HCT116 (cell line): ENCODE results near the gene MBD3L2B. TPM values are rescaled to one million over a fixed set of nuclear protein-coding genes. Genes with fewer than 3 reads are reported as not detected.

ENCODE experiments used
- ATAC-seq: fragments of 200-7000 bp; cut with Tn5 transposase; 2 replicates; pipeline ENCODE4 v1.9.1; 2020; ENCODE audit warnings: mild to moderate bottlenecking, moderate library complexity
- BruUV-seq: library from RNA; stranded (reverse); fragments of 400-500 nt; replicated peaks from 2 replicates; lab custom pipeline; 2021; lab: Mats Ljungman, UMichigan
- CTCF ChIA-PET: fragments of 300-600 bp; sonication (Branson Sonifier 250); formaldehyde crosslinking; loops from one replicate; lab custom pipeline; 2021; ENCODE audit warnings: antibody characterized with exemption; lab: Charles Lee
- POLR2A ChIA-PET: fragments of 300-600, 350-600 bp; sonication (Branson Sonifier 250); formaldehyde crosslinking; loops from one replicate; lab custom pipeline; 2021; ENCODE audit warnings: antibody characterized with exemption; lab: Charles Lee
- RAD21 ChIA-PET, 2 experiments: fragments of 300-600 bp; sonication (Branson Sonifier 250); formaldehyde crosslinking; loops; one replicate each; lab custom pipeline; 2023; ENCODE audit warnings: low total read pairs in 2 of 2; ENCODE audit not compliant: uncharacterized antibody in 2 of 2, unreplicated experiment in 2 of 2, low non-redundant PET in 1 of 2; lab: Charles Lee
- DNase-seq: peaks from one replicate; pipeline ENCODE4 v3.0.0-alpha.2; 2010; ENCODE audit warnings: low read depth, low spot score
- H2AFZ ChIP-seq: fragments of 200-600 bp; shearing (Covaris generic), sonication (generic); 2 replicates; pipeline ENCODE4 v1.6.1; 2017; ENCODE audit warnings: low read depth, mixed run types, mixed read lengths, antibody characterized with exemption, low read length; ENCODE audit not compliant: poor library complexity, severe bottlenecking
- H3K27ac ChIP-seq: 2 replicates; pipeline ENCODE4 v1.5.1; 2012; ENCODE audit warnings: low read depth, low read length
- H3K27me3 ChIP-seq: fragments of 200-600 bp; sonication (generic); 2 replicates; pipeline ENCODE4 v1.6.1; 2016; ENCODE audit warnings: mixed run types, low read length, mixed read lengths; ENCODE audit not compliant: insufficient read depth
- H3K36me3 ChIP-seq, 2 experiments: fragments of 200-500 bp in 1 of 2; fragments of 200-600 bp in 1 of 2; sonication (Bioruptor generic) in 1 of 2; sonication (generic) in 1 of 2; 2 replicates each; pipeline versions ENCODE4 v1.5.1 to v1.6.1; 2014 to 2016; ENCODE audit warnings: low read length in 2 of 2, inconsistent platforms in 1 of 2, mixed read lengths in 1 of 2, mixed run types in 1 of 2; ENCODE audit not compliant: insufficient read depth in 2 of 2, control insufficient read depth in 1 of 2
- H3K4me1 ChIP-seq, 2 experiments: fragments of 200-600 bp in 1 of 2; sonication (generic) in 1 of 2; 2 replicates each; pipeline versions ENCODE4 v1.5.1 to v1.6.1; 2012 to 2017; ENCODE audit warnings: low read length in 2 of 2, inconsistent platforms in 1 of 2, mild to moderate bottlenecking in 1 of 2, mixed read lengths in 1 of 2, mixed run types in 1 of 2, moderate library complexity in 1 of 2; ENCODE audit not compliant: insufficient read depth in 2 of 2, control insufficient read depth in 1 of 2
- H3K4me2 ChIP-seq: fragments of 200-600 bp; sonication (generic); 2 replicates; pipeline ENCODE4 v1.6.1; 2017; ENCODE audit warnings: mixed run types, low read length, mixed read lengths
- H3K4me3 ChIP-seq, 2 experiments: fragments of 200-600 bp in 1 of 2; sonication (generic) in 1 of 2; replicated peaks in 1 of 2; 2 replicates each; pipeline ENCODE4 v1.5.1; 2011 to 2016; ENCODE audit warnings: low read length in 2 of 2, control low read depth in 1 of 2, low read depth in 1 of 2, mild to moderate bottlenecking in 1 of 2, mixed read lengths in 1 of 2, mixed run types in 1 of 2
- H3K79me2 ChIP-seq: fragments of 200-600 bp; sonication (generic); 2 replicates; pipeline ENCODE4 v1.6.1; 2017; ENCODE audit warnings: mild to moderate bottlenecking, mixed run types, low read length, moderate library complexity, mixed read lengths; ENCODE audit not compliant: insufficient read depth
- H3K9ac ChIP-seq: fragments of 200-600 bp; sonication (generic); 2 replicates; pipeline ENCODE4 v1.6.1; 2016; ENCODE audit warnings: low read length, mixed read lengths
- H3K9me2 ChIP-seq: fragments of 200-600 bp; sonication (generic), shearing (Covaris generic); 2 replicates; pipeline ENCODE4 v1.6.1; 2017; ENCODE audit warnings: mixed run types, mild to moderate bottlenecking, moderate library complexity; ENCODE audit not compliant: insufficient read depth
- H3K9me3 ChIP-seq, 2 experiments: fragments of 200-500 bp in 1 of 2; fragments of 200-600 bp in 1 of 2; sonication (Bioruptor generic) in 1 of 2; sonication (generic) in 1 of 2; 2 replicates each; pipeline ENCODE4 v1.6.1; 2014 to 2017; ENCODE audit warnings: low read length in 2 of 2, mixed read lengths in 2 of 2, inconsistent platforms in 1 of 2, low read depth in 1 of 2, mild to moderate bottlenecking in 1 of 2, mixed run types in 1 of 2, moderate library complexity in 1 of 2; ENCODE audit not compliant: control insufficient read depth in 1 of 2, insufficient read depth in 1 of 2
- H4K20me1 ChIP-seq: fragments of 200-600 bp; sonication (generic), shearing (Covaris generic); 2 replicates; pipeline ENCODE4 v1.6.1; 2017; ENCODE audit warnings: mixed run types, mild to moderate bottlenecking, moderate library complexity; ENCODE audit not compliant: insufficient read depth
- CBX3 ChIP-seq: IDR thresholded peaks from 2 replicates; pipeline ENCODE4 v1.6.1; 2012; ENCODE audit warnings: low read depth
- CEBPB ChIP-seq: IDR thresholded peaks from 2 replicates; pipeline ENCODE4 v1.6.1; 2012; ENCODE audit warnings: low read depth
- ELF1 ChIP-seq: IDR thresholded peaks from 2 replicates; pipeline ENCODE4 v1.6.1; 2012; ENCODE audit warnings: low read depth, borderline replicate concordance
- EZH2 ChIP-seq: fragments of 200-600 bp; sonication (generic); IDR thresholded peaks from 2 replicates; pipeline ENCODE4 v1.6.1; 2017; ENCODE audit warnings: antibody characterized with exemption, mixed run types
- EZH2phosphoT487 ChIP-seq: fragments of 200-600 bp; IDR thresholded peaks from 2 replicates; pipeline ENCODE4 v1.6.1; 2018; ENCODE audit warnings: antibody characterized with exemption, borderline replicate concordance
- FOSL1 ChIP-seq: IDR thresholded peaks from 2 replicates; pipeline ENCODE4 v1.6.1; 2012; ENCODE audit warnings: low read depth
- JUND ChIP-seq: IDR thresholded peaks from 2 replicates; pipeline ENCODE4 v1.6.1; 2012
- POLR2A ChIP-seq: IDR thresholded peaks from 2 replicates; pipeline ENCODE4 v1.7.0; 2011; ENCODE audit warnings: borderline replicate concordance; ENCODE audit not compliant: insufficient read depth, insufficient read length; ENCODE audit errors: extremely low read depth
- SIN3A ChIP-seq: IDR thresholded peaks from 2 replicates; pipeline ENCODE4 v1.6.1; 2012; ENCODE audit warnings: low read depth
- SRF ChIP-seq: IDR thresholded peaks from 2 replicates; pipeline ENCODE4 v1.6.1; 2012; ENCODE audit warnings: low read depth
- YY1 ChIP-seq: IDR thresholded peaks from 2 replicates; pipeline ENCODE4 v1.6.1; 2011; ENCODE audit warnings: low read length, low read depth, moderate library complexity, mild to moderate bottlenecking; ENCODE audit not compliant: insufficient replicate concordance; ENCODE audit errors: extremely low read depth
- ZFX ChIP-seq: fragments of 450-650 bp; IDR thresholded peaks from 2 replicates; pipeline ENCODE4 v1.6.1; 2017
- ZNF274 ChIP-seq: fragments of 200-500 bp; sonication (Bioruptor generic); IDR thresholded peaks from 2 replicates; pipeline ENCODE4 v1.6.1; 2014; ENCODE audit warnings: mild to moderate bottlenecking, low read depth, low read length, inconsistent platforms
- intact Hi-C: fragments of 100-400 bp; cut with micrococcal nuclease; formaldehyde crosslinking; loops from 2 replicates; pipeline ENCODE4 v1.10.0; 2022
- total RNA-seq: library from RNA; stranded (reverse); gene quantifications from one replicate; pipeline ENCODE4 v1.2.1, GENCODE V29; 2021; ENCODE audit not compliant: unreplicated experiment
- TF ChIP-seq, protein P1 (sequence below): IDR thresholded peaks from 2 replicates; pipeline ENCODE4 v1.6.1; 2012
- TF ChIP-seq, protein P2 (sequence below): IDR thresholded peaks from 2 replicates; pipeline ENCODE4 v1.6.1; 2012
- TF ChIP-seq, protein P3 (sequence below), 3 experiments: fragments of 200-600 bp in 1 of 3; sonication (generic) in 1 of 3; IDR thresholded peaks in 2 of 3; conservative IDR thresholded peaks in 1 of 3; 2 replicates each; pipeline ENCODE4 v1.5.1; 2012 to 2017; ENCODE audit warnings: low read depth in 2 of 3, low read length in 2 of 3, antibody characterized with exemption in 1 of 3, borderline replicate concordance in 1 of 3, control low read depth in 1 of 3, mild to moderate bottlenecking in 1 of 3, mixed read lengths in 1 of 3, mixed run types in 1 of 3, moderate library complexity in 1 of 3; ENCODE audit not compliant: insufficient read depth in 1 of 3
- TF ChIP-seq, protein P4 (sequence below): IDR thresholded peaks from 2 replicates; pipeline ENCODE4 v1.6.1; 2011; ENCODE audit warnings: mild to moderate bottlenecking, low read length, moderate library complexity; ENCODE audit not compliant: insufficient replicate concordance; ENCODE audit errors: extremely low read depth

MBD3L2B gene
- total RNA-seq, 1 experiment from 2014 or later = not detected

DNA sequence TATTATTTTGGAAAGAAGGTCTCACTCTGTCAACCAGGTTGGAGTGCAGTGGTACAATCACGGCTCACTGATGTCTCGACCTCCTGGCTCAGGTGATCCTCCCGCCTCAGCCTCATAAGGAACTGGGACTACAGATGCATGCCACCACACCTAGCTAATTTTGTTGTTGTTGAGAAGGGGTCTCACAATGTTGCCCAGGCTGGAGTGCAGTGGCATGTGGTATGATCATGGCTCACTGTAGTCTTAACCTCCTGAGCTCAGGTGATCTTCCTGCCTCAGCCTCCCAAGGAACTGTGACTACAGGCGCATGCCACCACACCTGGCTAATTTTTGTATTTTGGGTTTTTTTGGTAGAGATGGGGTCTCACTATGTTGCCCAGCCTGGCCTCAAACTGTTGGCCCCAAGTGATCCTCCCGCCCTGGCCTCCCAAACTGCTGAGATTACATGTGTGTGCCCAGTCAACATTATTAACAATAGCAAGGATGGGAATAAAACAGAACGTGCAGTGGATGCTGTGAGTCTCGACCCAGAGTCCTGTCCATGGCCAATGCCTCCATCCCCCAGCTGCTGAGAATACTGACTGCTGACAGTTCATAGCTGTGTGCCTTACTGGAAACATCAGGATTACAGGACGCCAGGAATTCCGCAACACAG lies 42.7 kb upstream of the MBD3L2B start:
- DNase-seq = no peak

More for the DNA sequence above, 42.7 kb upstream of the MBD3L2B start:
- ChIA-PET POLR2A (no interaction called here), RAD21 (no interaction called here), CTCF (no interaction called here)
- Histone ChIP-seq H3K79me2 (no peaks in the 10 kb centered on the region), H3K4me1 (peaks cover 4 to 5% of the 10 kb centered on the region in 2 experiments; a peak in 2 of 4 replicates), H3K27ac (no peak overlapping the region), H4K20me1 (no peaks in the 10 kb centered on the region), H3K4me3 (no peak overlapping the region), H2AFZ (peak overlapping the region; percentile 32), H3K36me3 (no peaks in the 10 kb centered on the region; a peak in 1 of 4 replicates), H3K4me2 (no peak overlapping the region), H3K27me3 (no peaks in the 10 kb centered on the region), H3K9me2 (no peaks in the 10 kb centered on the region), H3K9ac (no peak overlapping the region), H3K9me3 (no peaks in the 10 kb centered on the region)
- BruUV-seq = no TSS peak
- intact Hi-C loops = no loop called here
- no peak for ATAC-seq
- TF ChIP-seq, protein P1, sequence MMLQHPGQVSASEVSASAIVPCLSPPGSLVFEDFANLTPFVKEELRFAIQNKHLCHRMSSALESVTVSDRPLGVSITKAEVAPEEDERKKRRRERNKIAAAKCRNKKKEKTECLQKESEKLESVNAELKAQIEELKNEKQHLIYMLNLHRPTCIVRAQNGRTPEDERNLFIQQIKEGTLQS = no peak
- TF ChIP-seq POLR2A = no peak
- TF ChIP-seq, protein P2, sequence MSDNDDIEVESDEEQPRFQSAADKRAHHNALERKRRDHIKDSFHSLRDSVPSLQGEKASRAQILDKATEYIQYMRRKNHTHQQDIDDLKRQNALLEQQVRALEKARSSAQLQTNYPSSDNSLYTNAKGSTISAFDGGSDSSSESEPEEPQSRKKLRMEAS = no peak
- TF ChIP-seq CEBPB = no peak
- no peak for TF ChIP-seq JUND
- no peak for TF ChIP-seq ELF1
- TF ChIP-seq EZH2phosphoT487 = no peak
- TF ChIP-seq CBX3 = no peak
- no peak for TF ChIP-seq ZNF274
- TF ChIP-seq SRF = no peak
- TF ChIP-seq, protein P3, sequence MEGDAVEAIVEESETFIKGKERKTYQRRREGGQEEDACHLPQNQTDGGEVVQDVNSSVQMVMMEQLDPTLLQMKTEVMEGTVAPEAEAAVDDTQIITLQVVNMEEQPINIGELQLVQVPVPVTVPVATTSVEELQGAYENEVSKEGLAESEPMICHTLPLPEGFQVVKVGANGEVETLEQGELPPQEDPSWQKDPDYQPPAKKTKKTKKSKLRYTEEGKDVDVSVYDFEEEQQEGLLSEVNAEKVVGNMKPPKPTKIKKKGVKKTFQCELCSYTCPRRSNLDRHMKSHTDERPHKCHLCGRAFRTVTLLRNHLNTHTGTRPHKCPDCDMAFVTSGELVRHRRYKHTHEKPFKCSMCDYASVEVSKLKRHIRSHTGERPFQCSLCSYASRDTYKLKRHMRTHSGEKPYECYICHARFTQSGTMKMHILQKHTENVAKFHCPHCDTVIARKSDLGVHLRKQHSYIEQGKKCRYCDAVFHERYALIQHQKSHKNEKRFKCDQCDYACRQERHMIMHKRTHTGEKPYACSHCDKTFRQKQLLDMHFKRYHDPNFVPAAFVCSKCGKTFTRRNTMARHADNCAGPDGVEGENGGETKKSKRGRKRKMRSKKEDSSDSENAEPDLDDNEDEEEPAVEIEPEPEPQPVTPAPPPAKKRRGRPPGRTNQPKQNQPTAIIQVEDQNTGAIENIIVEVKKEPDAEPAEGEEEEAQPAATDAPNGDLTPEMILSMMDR (IDR thresholded peaks at IDR 0.05 in 2 of 3, conservative IDR thresholded peaks at IDR 0.05 in 1 of 3; ENCODE audit: borderline replicate concordance in 1 of 3, insufficient read depth in 1 of 3, low read depth in 2 of 3, low read length in 2 of 3) = no peak
- TF ChIP-seq, protein P4, sequence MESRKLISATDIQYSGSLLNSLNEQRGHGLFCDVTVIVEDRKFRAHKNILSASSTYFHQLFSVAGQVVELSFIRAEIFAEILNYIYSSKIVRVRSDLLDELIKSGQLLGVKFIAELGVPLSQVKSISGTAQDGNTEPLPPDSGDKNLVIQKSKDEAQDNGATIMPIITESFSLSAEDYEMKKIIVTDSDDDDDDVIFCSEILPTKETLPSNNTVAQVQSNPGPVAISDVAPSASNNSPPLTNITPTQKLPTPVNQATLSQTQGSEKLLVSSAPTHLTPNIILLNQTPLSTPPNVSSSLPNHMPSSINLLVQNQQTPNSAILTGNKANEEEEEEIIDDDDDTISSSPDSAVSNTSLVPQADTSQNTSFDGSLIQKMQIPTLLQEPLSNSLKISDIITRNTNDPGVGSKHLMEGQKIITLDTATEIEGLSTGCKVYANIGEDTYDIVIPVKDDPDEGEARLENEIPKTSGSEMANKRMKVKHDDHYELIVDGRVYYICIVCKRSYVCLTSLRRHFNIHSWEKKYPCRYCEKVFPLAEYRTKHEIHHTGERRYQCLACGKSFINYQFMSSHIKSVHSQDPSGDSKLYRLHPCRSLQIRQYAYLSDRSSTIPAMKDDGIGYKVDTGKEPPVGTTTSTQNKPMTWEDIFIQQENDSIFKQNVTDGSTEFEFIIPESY = no peak
- no peak for TF ChIP-seq EZH2
- no peak for TF ChIP-seq FOSL1
- TF ChIP-seq ZFX = no peak
- no peak for TF ChIP-seq SIN3A
- no peak for TF ChIP-seq YY1
